ENCODE data around the gene JAM3. TPM values are rescaled to one million over a fixed set of nuclear protein-coding genes. Genes with fewer than 3 reads are reported as not detected.

JAM3 gene
- total RNA-seq, 1 donor from 2014 or later, result 438 TPM

DNA sequence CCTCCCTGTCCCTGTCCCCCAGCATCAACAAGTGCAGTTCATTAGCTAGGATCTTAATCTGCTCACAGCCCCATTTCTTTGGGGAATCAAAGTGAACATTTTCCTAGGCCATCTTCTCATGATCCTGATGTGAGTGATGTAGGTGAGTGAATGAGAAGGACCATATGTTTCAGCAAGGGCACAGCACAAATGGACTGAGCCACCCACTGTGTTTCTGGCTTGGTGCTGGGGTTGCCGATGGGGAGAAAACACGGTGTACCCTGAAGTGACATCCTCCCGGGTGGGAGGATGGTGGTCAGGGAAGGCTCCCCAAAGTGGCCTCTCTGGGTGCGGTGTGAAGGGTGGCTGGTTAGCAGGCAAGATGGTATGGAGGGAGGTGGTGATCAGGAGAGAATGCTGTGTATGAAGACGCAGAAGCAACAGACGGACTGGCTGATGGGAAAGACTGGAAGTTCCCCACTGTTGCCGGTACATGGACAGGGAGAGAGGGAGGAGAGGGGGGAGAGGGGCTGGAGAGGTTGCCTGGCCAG is 72.2 kb downstream of the JAM3 start:
- Mint-ChIP-seq H3K36me3 (ENCODE audit: low read depth, unreplicated experiment) (peaks cover 54% of the 10 kb centered on the region), H3K27me3 (ENCODE audit: unreplicated experiment) (peaks cover 12% of the 10 kb centered on the region), H3K9me3 (ENCODE audit: unreplicated experiment) (no peaks in the 10 kb centered on the region), H3K4me3 (ENCODE audit: unreplicated experiment) (no peak overlapping the region), H3K4me1 (ENCODE audit: unreplicated experiment) (peaks cover 54% of the 10 kb centered on the region), H3K27ac (ENCODE audit: unreplicated experiment) (no peak overlapping the region)
- no peak for DNase-seq (ENCODE audit: low spot score)
- TF ChIP-seq, protein P1, sequence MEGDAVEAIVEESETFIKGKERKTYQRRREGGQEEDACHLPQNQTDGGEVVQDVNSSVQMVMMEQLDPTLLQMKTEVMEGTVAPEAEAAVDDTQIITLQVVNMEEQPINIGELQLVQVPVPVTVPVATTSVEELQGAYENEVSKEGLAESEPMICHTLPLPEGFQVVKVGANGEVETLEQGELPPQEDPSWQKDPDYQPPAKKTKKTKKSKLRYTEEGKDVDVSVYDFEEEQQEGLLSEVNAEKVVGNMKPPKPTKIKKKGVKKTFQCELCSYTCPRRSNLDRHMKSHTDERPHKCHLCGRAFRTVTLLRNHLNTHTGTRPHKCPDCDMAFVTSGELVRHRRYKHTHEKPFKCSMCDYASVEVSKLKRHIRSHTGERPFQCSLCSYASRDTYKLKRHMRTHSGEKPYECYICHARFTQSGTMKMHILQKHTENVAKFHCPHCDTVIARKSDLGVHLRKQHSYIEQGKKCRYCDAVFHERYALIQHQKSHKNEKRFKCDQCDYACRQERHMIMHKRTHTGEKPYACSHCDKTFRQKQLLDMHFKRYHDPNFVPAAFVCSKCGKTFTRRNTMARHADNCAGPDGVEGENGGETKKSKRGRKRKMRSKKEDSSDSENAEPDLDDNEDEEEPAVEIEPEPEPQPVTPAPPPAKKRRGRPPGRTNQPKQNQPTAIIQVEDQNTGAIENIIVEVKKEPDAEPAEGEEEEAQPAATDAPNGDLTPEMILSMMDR (IDR thresholded peaks at IDR 0.05; ENCODE audit: unreplicated experiment), result no peak

DNA sequence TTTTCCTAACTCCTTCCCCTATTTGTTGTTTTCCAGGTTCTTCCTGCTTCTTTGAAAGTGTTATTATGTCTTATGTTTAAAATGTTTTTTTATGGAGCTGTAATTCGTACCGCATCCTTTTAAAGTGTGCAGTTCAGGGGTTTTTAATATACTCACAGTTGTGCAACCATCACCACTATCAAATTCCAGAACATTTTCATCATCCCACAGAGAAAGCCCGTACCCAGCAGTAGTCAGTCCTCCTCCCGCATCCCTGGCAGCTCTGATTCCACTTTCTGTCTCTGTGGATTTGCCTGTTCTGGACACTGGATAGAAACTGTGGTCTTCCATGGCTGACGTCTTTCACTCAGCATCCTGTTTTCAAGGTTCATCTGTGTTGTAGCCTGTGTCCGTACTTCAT is 73.7 kb downstream of the JAM3 start:
- Mint-ChIP-seq H3K36me3 (ENCODE audit: low read depth, unreplicated experiment) (peaks cover 60% of the 10 kb centered on the region), H3K27me3 (ENCODE audit: unreplicated experiment) (peaks cover 11% of the 10 kb centered on the region), H3K4me3 (ENCODE audit: unreplicated experiment) (peak overlapping the region; percentile 44), H3K9me3 (ENCODE audit: unreplicated experiment) (no peaks in the 10 kb centered on the region), H3K4me1 (ENCODE audit: unreplicated experiment) (peaks cover 51% of the 10 kb centered on the region), H3K27ac (ENCODE audit: unreplicated experiment) (no peak overlapping the region)
- TF ChIP-seq, protein P1 (IDR thresholded peaks at IDR 0.05; ENCODE audit: unreplicated experiment), result no peak
- no peak for DNase-seq (ENCODE audit: low spot score)

DNA sequence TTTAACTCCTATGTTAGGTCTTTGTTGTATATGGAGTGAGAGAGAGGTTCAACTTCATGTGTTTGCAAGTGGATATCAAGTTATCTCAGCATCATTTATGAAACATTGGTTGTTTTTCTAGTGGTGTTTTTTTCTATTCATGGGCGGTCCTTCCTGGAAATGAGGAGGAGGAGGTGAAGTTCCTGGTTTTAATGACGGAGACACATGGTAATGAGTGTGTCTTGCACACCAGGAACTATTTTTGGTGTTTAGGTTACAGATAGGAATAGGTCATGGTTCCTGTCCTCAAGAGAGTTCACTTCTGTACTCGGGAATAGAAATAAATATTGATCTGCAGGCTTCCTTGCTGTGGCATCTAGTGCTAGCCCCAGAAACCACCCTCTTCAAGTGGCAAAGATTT is 74.9 kb downstream of the JAM3 start:
- no peak overlapping the region for H3K27ac Mint-ChIP-seq (ENCODE audit: unreplicated experiment)
- H3K9me3 Mint-ChIP-seq (ENCODE audit: unreplicated experiment), result no peaks in the 10 kb centered on the region
- H3K27me3 Mint-ChIP-seq (ENCODE audit: unreplicated experiment), result peaks cover 12% of the 10 kb centered on the region
- DNase-seq (ENCODE audit: low spot score), result no peak
- H3K4me1 Mint-ChIP-seq (ENCODE audit: unreplicated experiment), result peaks cover 51% of the 10 kb centered on the region
- H3K4me3 Mint-ChIP-seq (ENCODE audit: unreplicated experiment), result peak overlapping the region; percentile 69
- H3K36me3 Mint-ChIP-seq (ENCODE audit: low read depth, unreplicated experiment), result peaks cover 72% of the 10 kb centered on the region
- TF ChIP-seq, protein P1 (IDR thresholded peaks at IDR 0.05; ENCODE audit: unreplicated experiment), result no peak

DNA sequence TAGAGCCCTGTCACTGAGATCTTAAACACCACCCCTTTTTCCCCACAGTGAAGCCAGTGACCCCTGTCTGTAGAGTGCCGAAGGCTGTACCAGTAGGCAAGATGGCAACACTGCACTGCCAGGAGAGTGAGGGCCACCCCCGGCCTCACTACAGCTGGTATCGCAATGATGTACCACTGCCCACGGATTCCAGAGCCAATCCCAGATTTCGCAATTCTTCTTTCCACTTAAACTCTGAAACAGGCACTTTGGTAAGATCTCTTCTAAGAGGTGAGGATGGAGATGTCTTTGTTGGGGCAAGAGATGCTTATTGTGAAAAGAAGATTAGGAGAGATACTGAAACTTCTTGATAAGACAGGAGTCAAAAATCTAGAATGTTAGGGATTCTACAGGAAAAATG is 75.9 kb downstream of the JAM3 start:
- Mint-ChIP-seq H3K27ac (ENCODE audit: unreplicated experiment) (peak overlapping the region; percentile 64), H3K4me1 (ENCODE audit: unreplicated experiment) (peaks cover 42% of the 10 kb centered on the region), H3K9me3 (ENCODE audit: unreplicated experiment) (no peaks in the 10 kb centered on the region), H3K27me3 (ENCODE audit: unreplicated experiment) (peaks cover 12% of the 10 kb centered on the region), H3K36me3 (ENCODE audit: low read depth, unreplicated experiment) (peaks cover 76% of the 10 kb centered on the region), H3K4me3 (ENCODE audit: unreplicated experiment) (peak overlapping the region; percentile 51)
- DNase-seq (ENCODE audit: low spot score), result no peak
- TF ChIP-seq, protein P1 (IDR thresholded peaks at IDR 0.05; ENCODE audit: unreplicated experiment), result no peak

DNA sequence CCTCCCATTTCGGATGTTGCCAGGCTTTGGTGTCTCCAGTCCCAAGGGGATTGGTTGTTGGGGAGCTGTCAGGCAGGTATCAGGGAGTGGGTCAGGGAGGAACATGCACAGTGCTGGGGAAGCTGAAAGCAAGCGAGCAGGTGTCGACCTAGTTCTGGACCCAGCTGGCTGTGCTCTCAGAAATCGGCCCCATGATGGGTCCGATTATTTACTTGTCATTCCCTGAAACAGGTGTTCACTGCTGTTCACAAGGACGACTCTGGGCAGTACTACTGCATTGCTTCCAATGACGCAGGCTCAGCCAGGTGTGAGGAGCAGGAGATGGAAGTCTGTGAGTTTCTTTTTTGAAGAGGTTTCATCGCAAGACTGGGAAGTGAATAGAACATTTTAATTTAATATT is 76.8 kb downstream of the JAM3 start:
- Mint-ChIP-seq H3K4me1 (ENCODE audit: unreplicated experiment) (peaks cover 41% of the 10 kb centered on the region), H3K36me3 (ENCODE audit: low read depth, unreplicated experiment) (peaks cover 75% of the 10 kb centered on the region), H3K9me3 (ENCODE audit: unreplicated experiment) (no peaks in the 10 kb centered on the region), H3K27ac (ENCODE audit: unreplicated experiment) (no peak overlapping the region), H3K27me3 (ENCODE audit: unreplicated experiment) (peaks cover 12% of the 10 kb centered on the region), H3K4me3 (ENCODE audit: unreplicated experiment) (no peak overlapping the region)
- no peak for DNase-seq (ENCODE audit: low spot score)
- TF ChIP-seq, protein P1 (IDR thresholded peaks at IDR 0.05; ENCODE audit: unreplicated experiment), result no peak

Measured in endothelial cell (in vitro differentiated cells).